HS-5 (cell line): ENCODE results near the gene STK11.

Source experiments
- DNase-seq: peaks from one replicate; pipeline ENCODE4 v3.0.0-alpha.2; 2012; ENCODE audit warnings: low read depth

Gene STK11

DNA sequence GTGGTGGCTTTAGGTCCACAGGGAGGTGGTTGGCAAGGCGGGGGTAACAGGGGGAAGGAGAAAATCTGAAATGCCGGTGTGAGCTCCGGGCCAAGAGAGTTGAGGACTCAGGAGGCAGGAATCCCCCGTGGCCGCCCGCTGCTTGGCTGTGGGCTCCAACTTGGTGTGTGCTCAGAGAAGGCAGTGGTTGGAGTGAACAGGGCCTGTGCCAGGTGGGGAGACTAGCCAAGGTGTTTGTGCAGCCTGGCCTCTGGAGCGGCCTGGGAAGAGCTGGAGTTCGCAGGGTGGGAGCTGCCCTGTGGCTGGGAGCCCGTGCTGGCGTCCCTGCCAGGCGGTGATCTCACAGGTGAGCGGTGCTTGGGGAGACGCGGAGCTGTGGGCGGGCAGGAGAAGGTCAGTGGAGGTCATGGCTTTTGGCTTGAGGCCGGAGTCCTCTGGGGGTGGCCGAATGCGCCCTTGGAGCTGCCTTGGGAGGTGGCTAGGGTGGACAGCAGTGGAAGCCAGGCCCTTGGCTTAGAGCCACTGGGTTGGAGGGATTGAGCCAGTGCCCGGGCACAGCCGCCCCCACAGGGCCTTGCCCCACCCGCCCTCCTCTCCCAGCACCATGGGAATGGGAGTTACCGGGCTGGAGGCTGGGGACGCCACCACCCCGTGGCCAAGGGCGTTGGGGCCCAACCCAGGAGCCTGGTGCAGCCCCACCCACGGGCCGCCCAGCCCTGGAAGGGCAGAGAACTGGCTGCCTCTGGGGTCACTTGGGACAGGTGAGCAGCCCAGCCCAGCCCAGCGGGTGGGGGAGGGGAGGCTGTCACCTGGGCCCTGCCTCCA lies 56.4 kb downstream of the STK11 start:
- DNase-seq, result no peak

DNA sequence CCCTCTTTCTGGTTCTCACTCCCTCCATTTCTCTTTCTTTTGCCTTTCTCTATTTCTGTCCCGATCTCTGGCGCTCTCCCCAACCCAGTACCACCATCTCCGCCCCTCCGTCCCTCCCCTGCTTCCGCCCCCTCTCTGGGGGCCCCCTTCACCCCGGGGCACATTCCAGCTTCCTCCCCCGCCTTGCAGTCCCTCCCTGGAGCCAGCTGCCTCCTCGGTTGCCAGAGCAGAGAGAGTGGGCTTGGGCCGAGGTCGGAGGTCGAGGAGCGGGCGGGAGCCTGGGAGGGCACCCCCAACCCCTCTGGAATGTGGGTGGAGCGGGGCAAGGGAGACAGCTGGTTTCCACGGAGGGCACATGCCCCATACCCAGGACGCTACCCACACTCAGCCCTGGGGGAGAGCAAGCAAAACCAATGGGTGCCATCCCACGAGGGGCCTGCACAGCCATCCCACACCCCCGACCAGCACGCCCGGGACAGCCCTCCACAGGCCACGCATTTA lies 57.1 kb downstream of the STK11 start:
- DNase-seq, result no peak

GRCh38 chr19:1263188-1263587 lies 57.6 kb downstream of the STK11 start:
- DNase-seq, result no peak

DNA sequence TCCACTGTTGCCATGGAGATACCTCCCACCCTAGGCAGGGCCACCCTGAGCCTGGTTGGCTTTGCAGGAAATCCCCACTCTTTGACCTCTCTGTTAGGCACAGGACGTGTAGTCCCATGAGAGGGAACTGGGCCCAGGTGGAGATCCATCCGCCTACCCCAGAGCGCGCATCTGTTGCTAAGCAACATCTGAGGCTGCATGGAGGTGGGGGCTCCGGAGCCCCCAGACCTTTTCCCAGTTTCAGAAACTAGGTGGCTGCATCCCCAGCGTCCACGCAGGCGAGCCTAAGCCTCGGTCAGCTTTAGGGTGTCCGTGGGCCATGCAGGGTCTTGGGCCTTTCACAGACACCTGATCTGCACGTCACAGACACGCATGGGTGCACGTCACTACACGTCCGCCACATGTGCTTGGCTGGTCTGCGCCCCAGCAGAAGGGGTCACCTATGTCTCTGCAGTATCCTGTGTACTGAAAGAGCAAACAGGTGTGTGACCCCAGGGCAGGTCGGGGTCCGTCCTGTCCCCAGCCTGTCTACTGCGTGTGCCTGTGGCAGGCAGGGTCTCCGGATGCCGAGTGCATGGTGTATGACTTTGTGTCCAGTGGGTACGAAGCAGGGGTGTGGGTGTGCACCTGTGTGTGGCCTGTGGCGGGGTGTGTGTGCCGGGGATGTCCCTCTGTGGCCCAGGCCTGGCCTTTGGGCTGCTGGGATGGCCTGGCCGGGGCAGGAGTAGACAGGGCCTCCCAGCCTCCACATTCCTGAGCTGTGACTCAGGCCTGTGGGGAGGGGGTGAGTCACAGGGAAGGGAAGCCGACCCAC lies 59.4 kb downstream of the STK11 start:
- no peak for DNase-seq

- DNase-seq, result no peak
Observed at GRCh38 chr19:1265615-1266128, 60.1 kb downstream of the STK11 start.

- DNase-seq, result no peak
Observed at GRCh38 chr19:1266129-1266915, 60.7 kb downstream of the STK11 start.

GRCh38 chr19:1266916-1267476 lies 61.4 kb downstream of the STK11 start:
- no peak for DNase-seq

GRCh38 chr19:1267477-1268225 lies 62.1 kb downstream of the STK11 start:
- no peak for DNase-seq

DNA sequence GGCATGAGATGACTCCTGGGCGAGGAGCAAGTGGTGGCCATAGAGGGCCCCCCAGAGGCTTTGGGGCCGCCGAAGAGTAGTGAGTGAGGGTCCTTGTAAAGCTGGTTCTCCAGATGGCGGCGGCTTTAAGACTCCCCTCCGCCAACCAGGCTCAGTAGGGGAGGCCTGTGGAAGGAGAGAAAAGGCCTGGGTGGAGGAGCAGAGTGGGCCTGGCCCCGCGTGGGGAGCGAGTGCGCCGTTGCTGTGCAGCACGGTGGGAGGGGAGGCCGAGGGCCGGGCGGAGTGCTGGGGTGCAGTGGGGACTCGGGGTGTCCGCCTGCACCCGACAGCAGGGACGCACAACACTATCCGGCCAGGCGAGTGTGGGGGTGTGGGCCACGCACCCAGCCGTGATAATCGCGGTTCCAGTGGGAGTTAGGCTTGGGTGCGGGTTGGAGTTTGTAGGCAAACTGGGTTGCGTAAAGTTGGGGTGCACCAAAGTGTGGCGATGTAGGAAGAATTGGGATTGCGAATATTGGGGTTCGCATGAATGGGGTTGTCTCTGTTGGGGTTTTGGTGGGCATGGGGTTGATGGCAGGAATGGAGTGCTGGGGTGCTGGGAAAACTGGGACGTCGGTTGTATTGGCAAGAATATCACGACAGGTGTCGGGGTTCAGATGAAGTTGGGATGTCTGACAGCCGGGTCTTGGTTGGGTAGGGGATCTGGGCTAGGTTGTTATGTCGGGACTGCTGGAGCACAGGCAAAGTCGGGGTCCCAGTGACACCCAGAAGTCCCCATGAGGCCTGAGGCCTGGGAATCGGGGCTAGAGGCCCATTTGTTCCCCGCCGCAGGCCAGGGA lies 62.9 kb downstream of the STK11 start:
- no peak for DNase-seq

- no peak for DNase-seq
Observed at GRCh38 chr19:1269065-1269477, 63.5 kb downstream of the STK11 start, which contains the start of gene CIRBP. Gene CIRBP (plus strand): TSS chr19:1269332. CDS start chr19:1270934, 1,602 bp downstream.

DNA sequence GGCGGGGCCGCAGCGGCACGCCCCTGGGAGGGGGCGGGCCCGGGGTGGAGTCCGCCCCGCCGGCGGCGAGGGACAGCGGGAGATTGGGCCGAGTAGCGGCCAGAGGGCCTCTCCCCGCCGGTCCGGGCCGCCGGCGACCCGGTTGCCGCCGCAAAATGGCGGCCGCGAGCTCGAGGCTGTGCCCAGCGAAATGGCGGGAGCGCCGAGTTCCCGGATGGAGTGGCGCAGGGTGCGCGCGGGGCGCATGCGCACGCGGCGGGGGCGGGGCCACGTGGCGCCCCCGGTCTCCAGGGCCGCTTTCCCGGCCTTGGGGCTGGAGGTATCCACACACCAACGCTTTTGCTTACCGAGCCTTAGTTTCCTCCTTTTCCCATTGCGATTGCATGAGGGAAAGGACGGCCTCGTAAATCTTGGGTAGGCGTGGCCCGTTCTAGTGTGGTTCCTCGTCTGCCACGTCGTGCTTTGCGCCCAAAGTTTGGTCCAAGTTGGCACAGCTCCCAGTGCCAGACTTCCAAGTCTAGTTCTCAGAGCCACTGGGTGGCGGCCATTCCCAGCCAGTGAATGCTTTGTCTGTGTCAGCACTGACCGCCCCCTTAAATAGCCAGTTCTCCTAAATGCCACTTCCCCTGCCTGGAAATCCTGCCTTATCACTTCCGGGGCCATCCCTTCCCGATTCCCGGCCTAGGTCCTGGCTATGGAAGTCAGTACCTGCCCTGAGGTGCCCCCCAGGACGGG lies 64.1 kb downstream of the STK11 start:
- no peak for DNase-seq

- DNase-seq, result no peak
Observed at GRCh38 chr19:1270213-1270853, 64.8 kb downstream of the STK11 start.

DNA sequence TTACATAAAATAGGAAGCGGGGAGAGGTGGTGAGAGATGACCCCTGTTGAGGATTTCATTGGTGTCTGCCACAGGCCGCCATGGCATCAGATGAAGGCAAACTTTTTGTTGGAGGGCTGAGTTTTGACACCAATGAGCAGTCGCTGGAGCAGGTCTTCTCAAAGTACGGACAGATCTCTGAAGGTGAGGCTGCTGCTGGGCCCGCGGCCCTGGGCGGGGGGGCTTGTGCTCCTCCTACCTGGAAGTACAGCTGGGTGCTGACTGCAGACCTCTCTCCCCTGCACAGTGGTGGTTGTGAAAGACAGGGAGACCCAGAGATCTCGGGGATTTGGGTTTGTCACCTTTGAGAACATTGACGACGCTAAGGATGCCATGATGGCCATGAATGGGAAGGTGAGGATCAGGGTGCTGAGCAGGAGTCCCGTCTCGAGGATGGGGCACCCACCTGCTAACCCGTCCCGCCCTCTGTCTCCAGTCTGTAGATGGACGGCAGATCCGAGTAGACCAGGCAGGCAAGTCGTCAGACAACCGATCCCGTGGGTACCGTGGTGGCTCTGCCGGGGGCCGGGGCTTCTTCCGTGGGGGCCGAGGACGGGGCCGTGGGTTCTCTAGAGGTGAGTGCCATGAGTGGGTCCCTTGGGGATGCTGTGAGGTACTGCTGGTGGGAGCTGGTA lies 65.4 kb downstream of the STK11 start:
- no peak for DNase-seq

GRCh38 chr19:1271528-1272422 lies 66.2 kb downstream of the STK11 start:
- DNase-seq, result no peak

- no peak for DNase-seq
Observed at GRCh38 chr19:1272423-1273262, 67.1 kb downstream of the STK11 start.
